ENCODE measurements around the gene RAMP3. TPM values are rescaled to one million over a fixed set of nuclear protein-coding genes. Genes with fewer than 3 reads are reported as not detected.

Gene RAMP3
- total RNA-seq, 4 donors from 2014 or later, result 11.9 to 182 (median 57.5) TPM

GRCh38 chr7:45165857-45166256 lies 8.3 kb downstream of the RAMP3 start:
- intact Hi-C loops (cut with DNase I; ENCODE audit: low total_unique reads), result no loop called here
- H3K27me3 ChIP-seq, result no peaks in the 10 kb centered on the region
- no peak overlapping the region for H3K27ac ChIP-seq
- DNase-seq, result no peak
- H3K9me3 ChIP-seq, result no peaks in the 10 kb centered on the region
- TF ChIP-seq POLR2A (IDR thresholded peaks at IDR 0.05), result no peak
- TF ChIP-seq CTCF (IDR thresholded peaks at IDR 0.05), result no peak
- H3K36me3 ChIP-seq, result no peaks in the 10 kb centered on the region
- H3K4me1 ChIP-seq, result no peaks in the 10 kb centered on the region
- no peak overlapping the region for H3K4me3 ChIP-seq

DNA sequence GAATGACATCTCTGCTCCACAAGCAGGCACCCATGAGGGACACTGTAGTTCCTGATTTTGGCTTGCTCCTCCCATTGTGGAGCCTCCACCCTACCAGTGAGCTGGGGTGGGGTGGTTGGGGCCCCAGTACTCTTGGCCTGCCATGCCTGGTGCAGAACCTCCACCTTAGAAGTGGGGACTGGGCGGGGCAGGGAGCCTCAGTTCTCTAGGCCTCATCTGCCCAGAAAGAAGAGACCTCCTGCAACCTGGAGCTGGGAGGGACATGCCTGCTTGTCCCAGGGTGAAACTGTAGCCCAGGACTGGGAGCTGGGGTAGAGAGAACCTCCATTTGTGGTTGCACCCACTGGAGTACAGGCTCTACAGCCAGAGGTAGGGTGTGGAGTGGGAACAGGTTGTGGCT lies 14.4 kb downstream of the RAMP3 start:
- H3K36me3 ChIP-seq, result no peaks in the 10 kb centered on the region
- no peak for TF ChIP-seq CTCF (IDR thresholded peaks at IDR 0.05)
- no peaks in the 10 kb centered on the region for H3K4me1 ChIP-seq
- no peak overlapping the region for H3K4me3 ChIP-seq
- H3K9me3 ChIP-seq, result no peaks in the 10 kb centered on the region
- no peak for DNase-seq
- no peak overlapping the region for H3K27ac ChIP-seq
- intact Hi-C loops (cut with DNase I; ENCODE audit: low total_unique reads), result no loop called here
- no peaks in the 10 kb centered on the region for H3K27me3 ChIP-seq

GRCh38 chr7:45173596-45174327 lies 16.2 kb downstream of the RAMP3 start:
- TF ChIP-seq CTCF (IDR thresholded peaks at IDR 0.05) (no peak), POLR2A (IDR thresholded peaks at IDR 0.05) (no peak)
- Histone ChIP-seq H3K36me3 (no peaks in the 10 kb centered on the region), H3K4me3 (no peak overlapping the region), H3K9me3 (no peaks in the 10 kb centered on the region), H3K27me3 (no peaks in the 10 kb centered on the region), H3K4me1 (no peaks in the 10 kb centered on the region), H3K27ac (no peak overlapping the region)
- intact Hi-C loops (cut with DNase I; ENCODE audit: low total_unique reads), result no loop called here
- DNase-seq, result peak in 1 of 2 donors; percentile 4

- H3K27me3 ChIP-seq, result no peaks in the 10 kb centered on the region
- no peak for TF ChIP-seq CTCF (IDR thresholded peaks at IDR 0.05)
- TF ChIP-seq POLR2A (IDR thresholded peaks at IDR 0.05), result no peak
- H3K36me3 ChIP-seq, result no peaks in the 10 kb centered on the region
- H3K27ac ChIP-seq, result no peak overlapping the region
- peak in 1 of 2 donors; percentile 5 for DNase-seq
- H3K4me1 ChIP-seq, result no peaks in the 10 kb centered on the region
- H3K9me3 ChIP-seq, result no peaks in the 10 kb centered on the region
- intact Hi-C loops (cut with DNase I; ENCODE audit: low total_unique reads), result no loop called here
- no peak overlapping the region for H3K4me3 ChIP-seq
Measured at GRCh38 chr7:45174328-45174610, 16.7 kb downstream of the RAMP3 start.

DNA sequence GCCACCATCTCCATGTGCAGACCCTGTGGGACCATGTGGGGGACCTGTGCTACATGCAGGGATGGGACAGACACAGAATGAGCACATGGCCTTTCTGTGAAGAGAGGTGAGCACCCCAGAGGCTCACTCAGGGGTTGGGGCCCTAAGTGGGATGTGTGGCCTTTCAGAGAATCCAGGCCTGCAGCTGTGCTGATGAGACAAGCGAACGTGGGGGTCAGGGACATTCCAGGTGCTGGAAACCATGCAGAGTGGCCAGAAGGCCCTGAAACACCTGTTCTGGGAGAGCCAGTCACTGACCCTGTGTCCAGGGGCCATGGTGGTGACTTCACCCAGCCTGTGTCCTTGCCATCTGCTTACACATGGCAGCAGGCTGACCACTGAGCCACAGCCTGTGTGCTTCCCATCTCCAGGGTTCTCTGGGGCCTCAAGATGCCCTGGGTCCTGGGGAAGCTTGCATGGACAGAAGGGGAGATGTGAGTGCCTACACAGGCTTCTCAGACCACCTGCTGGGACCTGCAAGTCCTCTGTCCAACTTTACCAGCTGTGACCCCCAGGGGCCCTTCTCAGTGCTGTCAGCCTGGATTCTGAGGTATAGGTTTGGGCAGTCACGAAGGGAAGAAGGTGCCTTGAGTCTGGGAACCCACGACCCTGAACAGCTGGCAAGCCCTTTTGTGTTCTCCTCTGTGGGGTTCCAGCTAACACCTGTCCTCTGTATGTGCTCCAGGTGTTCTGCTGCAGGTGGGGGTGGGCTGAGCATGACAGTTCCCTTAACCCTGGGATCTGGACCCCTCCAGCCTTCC lies 17.6 kb downstream of the RAMP3 start:
- Histone ChIP-seq H3K4me1 (no peaks in the 10 kb centered on the region), H3K9me3 (no peaks in the 10 kb centered on the region), H3K36me3 (no peaks in the 10 kb centered on the region), H3K27ac (no peak overlapping the region), H3K4me3 (no peak overlapping the region), H3K27me3 (no peaks in the 10 kb centered on the region)
- DNase-seq, result peak in 1 of 2 donors; percentile 5
- TF ChIP-seq POLR2A (IDR thresholded peaks at IDR 0.05) (no peak), CTCF (IDR thresholded peaks at IDR 0.05) (no peak)
- intact Hi-C loops (cut with DNase I; ENCODE audit: low total_unique reads), result no loop called here

Measured in uterus (tissue), 4 donors.